Heart left ventricle (tissue), 16 donors: ENCODE results near the gene STEAP3. TPM values are rescaled to one million over a fixed set of nuclear protein-coding genes. Genes with fewer than 3 reads are reported as not detected.
"Not testable (repeated sequence)": the region's sequence is repeated elsewhere in the genome, so short reads cannot be mapped to it uniquely, and the experiment has no call there.

ENCODE experiments used
- ATAC-seq, 4 donors: fragments of 200-7000 bp; cut with Tn5 transposase; one replicate each; pipeline ENCODE4 v1.9.1; 2020 to 2022; ENCODE audit warnings: moderate library complexity in 4 of 4, mild to moderate bottlenecking in 3 of 4, moderate number of reproducible peaks in 1 of 4
- DNase-seq, 5 donors: peaks; one replicate each; pipeline ENCODE4 v3.0.0-alpha.2; 2020
- H3K27ac ChIP-seq, 12 donors: fragments of 200-600 bp; sonication (generic) in 4 of 12; one replicate each; pipeline versions ENCODE4 v1.5.0 to v1.8.0; 2016 to 2022; ENCODE audit warnings: mild to moderate bottlenecking in 2 of 12
- H3K27me3 ChIP-seq, 9 donors: fragments of 200-600 bp; sonication (generic) in 2 of 9; one replicate each; pipeline versions ENCODE4 v1.5.1 to v1.8.0; 2016 to 2022; ENCODE audit warnings: mild to moderate bottlenecking in 3 of 9
- H3K36me3 ChIP-seq, 9 donors: fragments of 200-600 bp; sonication (generic) in 2 of 9; one replicate each; pipeline versions ENCODE4 v1.5.0 to v1.8.0; 2018 to 2022; ENCODE audit warnings: mild to moderate bottlenecking in 2 of 9
- H3K4me1 ChIP-seq, 12 donors: fragments of 200-600 bp; sonication (generic) in 4 of 12; one replicate each; pipeline versions ENCODE4 v1.5.0 to v1.8.0; 2016 to 2022; ENCODE audit warnings: mild to moderate bottlenecking in 3 of 12
- H3K4me3 ChIP-seq, 12 donors: fragments of 200-600 bp; sonication (generic) in 4 of 12; one replicate each; pipeline versions ENCODE4 v1.5.0 to v1.8.0; 2017 to 2022; ENCODE audit warnings: mild to moderate bottlenecking in 9 of 12, moderate library complexity in 4 of 12
- H3K9me3 ChIP-seq, 12 donors: fragments of 200-600 bp; sonication (generic) in 4 of 12; one replicate each; pipeline versions ENCODE4 v1.5.0 to v1.8.0; 2016 to 2022; ENCODE audit warnings: mild to moderate bottlenecking in 1 of 12
- CTCF ChIP-seq, 12 donors: fragments of 200-600 bp; sonication (generic) in 4 of 12; IDR thresholded peaks; one replicate each; pipeline versions ENCODE4 v1.5.0 to v1.8.0; 2018 to 2022; ENCODE audit warnings: antibody characterized with exemption in 12 of 12, mild to moderate bottlenecking in 5 of 12
- POLR2A ChIP-seq, 2 donors: fragments of 450-650 bp; IDR thresholded peaks; one replicate each; pipeline ENCODE4 v1.6.1; 2017; ENCODE audit warnings: antibody characterized with exemption in 2 of 2, mild to moderate bottlenecking in 2 of 2, moderate library complexity in 2 of 2
- WGBS, 4 donors: extraction: QIAGEN DNeasy Blood & Tissue Kit in 2 of 4; methylation state at CpG; one replicate each; pipeline versions ENCODE4 v1.1.5 to v1.1.7; 2013 to 2018; 5-methylcytosine and 5-hydroxymethylcytosine counted together
- intact Hi-C, 10 donors: fragments of 100-400 bp; cut with DNase I; formaldehyde crosslinking; loops; one replicate each; pipeline versions ENCODE4 v1.11.1 to v1.14.2; 2022
- polyA plus RNA-seq, 2 donors: library from polyadenylated mRNA; stranded (reverse); fragments of 200-250 nt; gene quantifications; one replicate each; pipeline ENCODE4 v1.2.3, GENCODE V29; 2013
- total RNA-seq, 9 donors: library from RNA; depleted of rRNA in 2 of 9; stranded (reverse); fragments of >200 nt in 2 of 9; fragmentation: NEBNext Ultra II Directional in 3 of 9; extraction: Animal tissue kit (Norgen Biotek cat#: 25700) in 3 of 9; gene quantifications; one replicate each; pipeline versions ENCODE4 v1.1.0 to v1.2.4, GENCODE V29; 2016 to 2023
- donor health status: ischemic (EF 13 %, LVEDD 7.1; RV severe dilation, severe dysfunction).
- donor health status: healthy with polysubstance abuse.
- donor health status: DM: no; HTN: yes; CAD: no.
- donor health status: DM: no; HTN: no; CAD: no.
- donor health status: ischemic (EF 25% LVEDD 6.9; RV normal size, moderate dysfunction).
- donor health status: ischemic (EF 25% LVEDD 5.7; RV mildly dilated, moderate dysfunction).
- donor health status: healthy.
- donor health status: DM: yes; HTN: yes; CAD: no.
- donor health status: ischemic (EF 35%, LVEDD 5.7; RV mildly dilated, moderate dysfunction).
- donor health status: nonischemic (EF 11% LVEDD 7.7; RV severe dilation, severe dysfunction).
- donor health status: DM: yes; HTN: yes; CAD: no.
- donor health status: PGD.
- donor health status: ischemic (EF 29% LVEDD 5.4; RV normal size, mild dysfunction).
- donor health status: nonischemic (EF 23%, LVEDD 6.1; RV moderate dilation, normal function).

Gene STEAP3
- total and polyA plus RNA-seq, 11 donors, result 4.9 to 38.5 (median 11.1) TPM

- Histone ChIP-seq H3K27me3 (no peaks in the 10 kb centered on the region), H3K4me1 (peaks cover 0 to 17% (median 0%) of the 10 kb centered on the region in 12 donors), H3K27ac (no peak overlapping the region), H3K4me3 (no peak overlapping the region), H3K36me3 (peaks cover 0 to 5% (median 0%) of the 10 kb centered on the region in 9 donors), H3K9me3 (peaks cover 0 to 16% (median 0%) of the 10 kb centered on the region in 12 donors)
- intact Hi-C loops, result loop anchor here in 5 of 10 donors (5.0 to 10.0 kb wide), 3 partner anchors 44 to 254 kb away; partner anchors contain the start of gene STEAP3 (in 1 of the 5)
- DNase-seq, result no peak
- ATAC-seq, result no peak
- no peak for TF ChIP-seq POLR2A (IDR thresholded peaks at IDR 0.05)
- TF ChIP-seq CTCF (IDR thresholded peaks at IDR 0.05), result no peak
- WGBS, 4 donors, result 92 to 97% (median 95%) methylated on average over 8 of the region's 8 CpGs
These were observed 42.5 kb downstream of the STEAP3 start for GRCh38 chr2:119266091-119266589.

DNA sequence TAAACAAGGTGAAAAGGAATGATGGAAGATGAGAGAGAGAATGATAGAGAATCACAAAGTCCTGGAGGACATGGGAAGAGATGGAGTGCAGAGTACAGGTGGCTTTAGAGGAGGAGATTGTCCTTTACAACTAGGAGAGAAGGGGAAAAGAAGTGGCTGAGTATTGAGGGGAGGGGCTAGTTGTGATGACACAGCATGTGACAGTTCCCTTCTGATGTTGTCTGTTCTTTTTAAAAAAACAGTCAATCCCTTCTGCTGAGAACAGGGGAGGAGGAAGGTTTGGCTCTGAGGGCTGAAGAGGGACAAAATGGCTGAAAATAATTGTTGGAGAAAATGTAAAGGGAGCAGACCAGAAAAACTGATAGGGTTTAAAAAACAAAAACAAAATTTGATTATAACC lies 44.0 kb downstream of the STEAP3 start:
- Histone ChIP-seq H3K9me3 (peaks cover 0 to 16% (median 0%) of the 10 kb centered on the region in 12 donors), H3K4me3 (no peak overlapping the region), H3K27me3 (no peaks in the 10 kb centered on the region), H3K4me1 (peaks cover 0 to 17% (median 0%) of the 10 kb centered on the region in 12 donors), H3K27ac (no peak overlapping the region), H3K36me3 (peaks cover 0 to 5% (median 0%) of the 10 kb centered on the region in 9 donors)
- TF ChIP-seq POLR2A (IDR thresholded peaks at IDR 0.05), result no peak
- no peak for TF ChIP-seq CTCF (IDR thresholded peaks at IDR 0.05)
- no peak for ATAC-seq
- intact Hi-C loops, result loop anchor here in 5 of 10 donors (5.0 to 10.0 kb wide), 3 partner anchors 45 to 255 kb away; partner anchors contain the start of gene STEAP3 (in 1 of the 5)
- no peak for DNase-seq

DNA sequence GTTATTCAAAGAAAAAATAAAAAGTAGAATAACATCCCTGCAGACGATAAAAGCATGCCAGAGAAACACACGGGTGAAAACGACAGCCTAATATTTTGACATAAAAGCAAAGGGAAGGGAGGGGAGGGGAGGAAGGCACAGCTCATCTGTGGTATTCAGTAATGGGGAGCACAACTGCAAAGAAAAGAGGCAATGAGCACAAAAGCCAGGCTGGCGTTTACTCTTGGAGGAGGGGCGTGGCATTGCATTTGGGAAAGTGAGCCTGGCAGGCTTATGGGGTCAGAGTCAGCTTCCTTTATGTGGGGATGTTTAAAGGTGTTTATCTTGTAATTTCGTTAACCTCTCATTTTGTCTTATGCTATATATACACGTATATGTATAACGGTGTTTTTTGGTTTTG lies 53.2 kb downstream of the STEAP3 start:
- intact Hi-C loops, result loop anchor here in 1 of 10 donors (1.0 kb wide), 1 partner anchor 23 kb away; no protein-coding TSS in a partner anchor
- H3K9me3 ChIP-seq, result no peaks in the 10 kb centered on the region
- DNase-seq, result no peak
- H3K27me3 ChIP-seq, result no peaks in the 10 kb centered on the region
- 74 to 84% (median 78%) methylated on average over 8 of the region's 8 CpGs for WGBS, 4 donors
- TF ChIP-seq POLR2A (IDR thresholded peaks at IDR 0.05) (no peak), CTCF (IDR thresholded peaks at IDR 0.05) (no peak)
- no peak overlapping the region for H3K4me3 ChIP-seq
- no peaks in the 10 kb centered on the region for H3K36me3 ChIP-seq
- ATAC-seq, result no peak
- H3K27ac ChIP-seq, result no peak overlapping the region
- H3K4me1 ChIP-seq, result peaks cover 0 to 4% (median 0%) of the 10 kb centered on the region in 12 donors

DNA sequence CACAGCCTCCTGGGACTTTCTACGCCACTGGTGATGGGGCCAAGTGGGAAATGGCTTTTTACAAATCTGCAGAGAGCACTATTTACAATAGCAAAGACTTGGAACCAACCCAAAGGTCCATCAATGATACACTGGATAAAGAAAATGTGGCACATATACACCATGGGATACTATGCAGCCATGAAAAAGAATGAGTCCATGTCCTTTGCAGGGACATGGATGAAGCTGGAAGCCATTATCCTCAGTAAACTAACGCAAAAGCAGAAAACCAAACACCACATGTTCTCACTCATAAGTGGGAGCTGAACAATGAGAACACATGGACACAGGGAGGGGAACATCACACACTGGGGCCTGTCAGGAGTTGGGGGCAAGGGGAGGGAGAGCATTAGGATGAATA lies 54.8 kb downstream of the STEAP3 start:
- H3K27ac ChIP-seq, H3K9me3 ChIP-seq, H3K4me3 ChIP-seq, intact Hi-C loops, H3K36me3 ChIP-seq, H3K27me3 ChIP-seq, ATAC-seq, DNase-seq: not testable (repeated sequence)
- H3K4me1 ChIP-seq, result peaks cover 0 to 20% (median 0%) of the 10 kb centered on the region in 12 donors
- WGBS, 4 donors, result 78 to 90% (median 89%) methylated on average over 2 of the region's 2 CpGs

- WGBS, 4 donors, result 90 to 94% (median 93%) methylated on average over 6 of the region's 6 CpGs
- Histone ChIP-seq H3K9me3 (no peaks in the 10 kb centered on the region), H3K4me1 (peaks cover 0 to 24% (median 0%) of the 10 kb centered on the region in 12 donors), H3K36me3 (no peaks in the 10 kb centered on the region), H3K27me3 (no peaks in the 10 kb centered on the region), H3K27ac (no peak overlapping the region), H3K4me3 (no peak overlapping the region)
- TF ChIP-seq POLR2A (IDR thresholded peaks at IDR 0.05) (no peak), CTCF (IDR thresholded peaks at IDR 0.05) (no peak)
- no peak for ATAC-seq
- no peak for DNase-seq
- intact Hi-C loops, result no loop called here
These were observed 55.3 kb downstream of the STEAP3 start for GRCh38 chr2:119278946-119279345.
